Natural killer cell (primary cell): ENCODE measurements around the gene RCC1. TPM values are rescaled to one million over a fixed set of nuclear protein-coding genes. Genes with fewer than 3 reads are reported as not detected.
"Not testable (repeated sequence)": the region's sequence is repeated elsewhere in the genome, so short reads cannot be mapped to it uniquely, and the experiment has no call there.

Source experiments
- ATAC-seq, 3 donors: fragments of 150-1000 bp in 2 of 3; fragments of 200-7000 bp in 1 of 3; cut with Tn5 transposase; 1 replicate in 1 of 3; 2 replicates in 2 of 3; pipeline ENCODE4 v1.10.0; 2021; ENCODE audit warnings: mild to moderate bottlenecking in 2 of 3, moderate library complexity in 2 of 3
- DNase-seq, 2 donors: peaks; one replicate each; pipeline versions ENCODE4 v3.0.0 to v3.0.0-alpha.2; 2013 to 2021; ENCODE audit warnings: mixed read lengths in 1 of 2
- H3K27ac ChIP-seq: one replicate; pipeline ENCODE4 v1.5.1; 2013; ENCODE audit warnings: mild to moderate bottlenecking, low read length
- H3K27me3 ChIP-seq: one replicate; pipeline ENCODE4 v1.6.1; 2013; ENCODE audit warnings: low read length; ENCODE audit not compliant: control insufficient read depth, insufficient read depth
- H3K36me3 ChIP-seq: one replicate; pipeline ENCODE4 v1.6.1; 2013; ENCODE audit warnings: low read length; ENCODE audit not compliant: control insufficient read depth, insufficient read depth
- H3K4me1 ChIP-seq: one replicate; pipeline ENCODE4 v1.6.1; 2013; ENCODE audit warnings: low read length; ENCODE audit not compliant: control insufficient read depth, insufficient read depth
- H3K4me3 ChIP-seq: one replicate; pipeline ENCODE4 v1.5.1; 2013; ENCODE audit warnings: low read length
- H3K9me3 ChIP-seq: one replicate; pipeline ENCODE4 v1.6.1; 2013; ENCODE audit warnings: low read length; ENCODE audit not compliant: control insufficient read depth, insufficient read depth
- H3K27ac Mint-ChIP-seq, 2 donors: one replicate each; pipeline ENCODE4 v1.8.0; 2022; ENCODE audit warnings: mild to moderate bottlenecking in 2 of 2, mixed read lengths in 2 of 2, moderate library complexity in 1 of 2
- H3K27me3 Mint-ChIP-seq, 2 donors: one replicate each; pipeline ENCODE4 v1.8.0; 2022; ENCODE audit warnings: low read depth in 2 of 2, mixed read lengths in 2 of 2
- H3K36me3 Mint-ChIP-seq: one replicate; pipeline ENCODE4 v1.8.0; 2022; ENCODE audit warnings: mixed read lengths
- H3K4me1 Mint-ChIP-seq, 2 donors: one replicate each; pipeline ENCODE4 v1.8.0; 2022; ENCODE audit warnings: mixed read lengths in 2 of 2
- H3K4me3 Mint-ChIP-seq: one replicate; pipeline ENCODE4 v1.8.0; 2022; ENCODE audit warnings: mild to moderate bottlenecking, moderate library complexity, mixed read lengths
- H3K9me3 Mint-ChIP-seq, 2 donors: one replicate each; pipeline ENCODE4 v1.8.0; 2022; ENCODE audit warnings: mixed read lengths in 2 of 2
- WGBS: methylation state at CpG from one replicate; pipeline ENCODE4 v1.1.7; 2013; ENCODE audit warnings: missing lambda C conversion rate; ENCODE audit not compliant: insufficient coverage; 5-methylcytosine and 5-hydroxymethylcytosine counted together
- intact Hi-C: fragments of 100-400 bp; cut with micrococcal nuclease; formaldehyde crosslinking; loops from one replicate; pipeline ENCODE4 v1.14.2; 2022
- total RNA-seq, 4 donors: library from RNA; stranded (reverse); fragments of 120-200 nt in 1 of 4; gene quantifications; one replicate each; pipeline versions ENCODE4 v1.2.3 to v1.2.4, GENCODE V29; 2013 to 2022
- TF ChIP-seq, protein P1 (sequence below): fragments of 200-600 bp; IDR thresholded peaks from one replicate; pipeline ENCODE4 v1.8.0; 2022; ENCODE audit warnings: antibody characterized with exemption

Gene RCC1
- total RNA-seq, 3 donors from 2014 or later (not counting 1 experiment from before 2014, with no cell fraction given) = 15.9 to 23.7 (median 19.2) TPM

DNA sequence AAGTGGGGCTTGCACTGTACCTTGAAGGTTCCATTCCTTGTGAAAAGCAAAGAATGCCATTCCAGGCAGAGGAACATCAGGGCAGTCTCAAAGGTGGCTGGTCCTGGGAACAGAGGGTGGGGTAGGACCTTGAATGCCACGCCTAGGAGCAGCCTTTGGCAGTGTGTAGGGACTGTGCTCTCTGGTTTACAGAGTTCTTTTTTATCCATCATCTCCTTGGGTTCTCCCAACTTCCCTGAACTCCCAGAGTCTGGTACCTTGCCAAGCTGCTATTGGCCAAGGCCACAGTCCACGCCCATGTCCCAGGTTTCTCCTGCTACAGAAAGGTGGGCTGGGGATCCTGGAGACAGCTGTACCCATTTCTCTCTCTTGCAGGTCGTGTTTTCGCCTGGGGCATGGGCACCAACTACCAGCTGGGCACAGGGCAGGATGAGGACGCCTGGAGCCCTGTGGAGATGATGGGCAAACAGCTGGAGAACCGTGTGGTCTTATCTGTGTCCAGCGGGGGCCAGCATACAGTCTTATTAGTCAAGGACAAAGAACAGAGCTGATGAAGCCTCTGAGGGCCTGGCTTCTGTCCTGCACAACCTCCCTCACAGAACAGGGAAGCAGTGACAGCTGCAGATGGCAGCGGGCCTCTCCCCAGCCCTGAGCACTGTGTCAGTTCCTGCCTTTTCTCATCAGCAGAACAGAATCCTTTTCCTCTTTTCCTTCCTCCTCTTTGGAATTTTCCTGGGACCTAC lies 31.8 kb downstream of the RCC1 start:
- intact Hi-C loops = no loop called here

GRCh38 chr1:28538286-28538685 lies 32.4 kb downstream of the RCC1 start:
- DNase-seq = no peak
- no peak overlapping the region for H3K4me3 ChIP-seq

More for the DNA sequence above, 31.8 kb downstream of the RCC1 start:
- DNase-seq (no peak), ATAC-seq (no peak)
- Mint-ChIP-seq H3K9me3 (no peaks in the 10 kb centered on the region), H3K27me3 (no peaks in the 10 kb centered on the region), H3K4me1 (no peaks in the 10 kb centered on the region), H3K27ac (peak overlapping the region in 1 of 2 donors; percentile 48), H3K36me3 (no peaks in the 10 kb centered on the region), H3K4me3 (no peak overlapping the region)
- Histone ChIP-seq H3K36me3 (peaks cover 30% of the 10 kb centered on the region), H3K4me1 (no peaks in the 10 kb centered on the region), H3K27ac (no peak overlapping the region), H3K9me3 (no peaks in the 10 kb centered on the region), H3K27me3 (no peaks in the 10 kb centered on the region), H3K4me3 (no peak overlapping the region)
- 97% methylated on average over 8 of the region's 8 CpGs for WGBS
- TF ChIP-seq, protein P1, sequence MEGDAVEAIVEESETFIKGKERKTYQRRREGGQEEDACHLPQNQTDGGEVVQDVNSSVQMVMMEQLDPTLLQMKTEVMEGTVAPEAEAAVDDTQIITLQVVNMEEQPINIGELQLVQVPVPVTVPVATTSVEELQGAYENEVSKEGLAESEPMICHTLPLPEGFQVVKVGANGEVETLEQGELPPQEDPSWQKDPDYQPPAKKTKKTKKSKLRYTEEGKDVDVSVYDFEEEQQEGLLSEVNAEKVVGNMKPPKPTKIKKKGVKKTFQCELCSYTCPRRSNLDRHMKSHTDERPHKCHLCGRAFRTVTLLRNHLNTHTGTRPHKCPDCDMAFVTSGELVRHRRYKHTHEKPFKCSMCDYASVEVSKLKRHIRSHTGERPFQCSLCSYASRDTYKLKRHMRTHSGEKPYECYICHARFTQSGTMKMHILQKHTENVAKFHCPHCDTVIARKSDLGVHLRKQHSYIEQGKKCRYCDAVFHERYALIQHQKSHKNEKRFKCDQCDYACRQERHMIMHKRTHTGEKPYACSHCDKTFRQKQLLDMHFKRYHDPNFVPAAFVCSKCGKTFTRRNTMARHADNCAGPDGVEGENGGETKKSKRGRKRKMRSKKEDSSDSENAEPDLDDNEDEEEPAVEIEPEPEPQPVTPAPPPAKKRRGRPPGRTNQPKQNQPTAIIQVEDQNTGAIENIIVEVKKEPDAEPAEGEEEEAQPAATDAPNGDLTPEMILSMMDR = no peak

DNA sequence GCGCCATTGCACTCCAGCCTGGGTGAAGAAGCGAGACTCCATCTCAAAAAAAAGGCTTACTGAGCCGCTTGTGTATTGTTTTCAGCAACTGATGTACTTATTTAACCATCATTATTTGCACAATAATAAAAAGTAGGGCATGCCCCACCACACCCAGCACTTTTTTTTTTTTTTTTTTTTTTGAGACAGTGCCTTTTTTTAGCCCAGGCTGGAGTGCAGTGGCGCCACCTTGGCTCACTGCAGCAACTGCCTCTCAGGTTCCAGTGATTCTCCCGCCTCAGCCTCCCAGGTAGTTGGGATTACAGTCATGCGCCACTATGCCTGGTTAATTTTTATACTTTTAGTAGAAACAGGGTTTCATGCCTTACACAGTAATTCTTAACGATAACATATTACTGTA lies 34.8 kb downstream of the RCC1 start:
- intact Hi-C loops = no loop called here
- ATAC-seq (no peak), DNase-seq (no peak)
- peaks cover 23% of the 10 kb centered on the region for H3K36me3 ChIP-seq
- H3K9me3 ChIP-seq = no peaks in the 10 kb centered on the region
- H3K4me3 ChIP-seq = no peak overlapping the region
- Mint-ChIP-seq H3K27ac (no peak overlapping the region), H3K9me3 (no peaks in the 10 kb centered on the region), H3K4me1 (no peaks in the 10 kb centered on the region), H3K27me3 (no peaks in the 10 kb centered on the region), H3K4me3 (no peak overlapping the region), H3K36me3 (no peaks in the 10 kb centered on the region)
- TF ChIP-seq, protein P1 = no peak
- H3K27ac ChIP-seq = no peak overlapping the region
- H3K27me3 ChIP-seq = no peaks in the 10 kb centered on the region
- no peaks in the 10 kb centered on the region for H3K4me1 ChIP-seq
- WGBS = 96% methylated on average over 7 of the region's 7 CpGs

More at GRCh38 chr1:28538286-28538685, 32.4 kb downstream of the RCC1 start:
- H3K36me3 Mint-ChIP-seq = no peaks in the 10 kb centered on the region
- H3K27ac Mint-ChIP-seq = peak overlapping the region in 1 of 2 donors; percentile 48
- H3K9me3 Mint-ChIP-seq = no peaks in the 10 kb centered on the region
- ATAC-seq = no peak
- no peaks in the 10 kb centered on the region for H3K4me1 Mint-ChIP-seq
- no peaks in the 10 kb centered on the region for H3K9me3 ChIP-seq
- no peak overlapping the region for H3K27ac ChIP-seq
- 93% methylated on average over 6 of the region's 6 CpGs for WGBS
- H3K27me3 Mint-ChIP-seq = no peaks in the 10 kb centered on the region
- H3K36me3 ChIP-seq = peaks cover 30% of the 10 kb centered on the region
- intact Hi-C loops = no loop called here
- TF ChIP-seq, protein P1 = no peak
- no peak overlapping the region for H3K4me3 Mint-ChIP-seq
- no peaks in the 10 kb centered on the region for H3K4me1 ChIP-seq
- H3K27me3 ChIP-seq = no peaks in the 10 kb centered on the region

DNA sequence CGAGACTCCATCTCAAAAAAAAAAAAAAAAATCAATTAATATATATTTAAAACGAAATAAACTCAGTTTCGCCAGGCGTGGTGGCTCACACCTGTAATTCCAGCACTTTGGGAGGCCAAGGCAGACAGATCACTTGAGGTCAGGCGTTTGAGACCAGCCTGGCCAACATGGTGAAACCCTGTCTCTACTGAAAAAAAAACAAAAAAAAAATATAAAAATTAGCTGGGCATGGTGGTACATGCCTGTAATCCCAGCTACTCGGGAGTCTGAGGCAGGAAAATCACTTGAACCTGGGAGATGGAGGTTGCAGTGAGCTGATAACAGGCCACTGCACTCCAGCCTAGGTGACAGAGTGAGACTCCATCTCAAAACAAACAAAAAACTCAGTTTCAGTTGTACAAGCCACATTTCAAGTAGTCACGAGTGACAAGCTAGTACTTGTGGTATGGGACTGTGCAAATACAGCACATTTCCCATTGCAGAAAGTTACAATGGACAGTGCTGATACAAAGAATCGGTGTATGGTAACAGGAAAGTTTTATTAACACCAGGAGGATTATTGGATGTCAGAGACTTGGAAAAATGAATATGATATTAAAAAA lies 35.7 kb downstream of the RCC1 start:
- WGBS = 96% methylated on average over 8 of the region's 8 CpGs
- H3K27me3 Mint-ChIP-seq, ATAC-seq, H3K4me3 Mint-ChIP-seq, H3K36me3 Mint-ChIP-seq, H3K4me1 Mint-ChIP-seq, H3K4me1 ChIP-seq, H3K27me3 ChIP-seq, H3K4me3 ChIP-seq, H3K9me3 ChIP-seq, H3K9me3 Mint-ChIP-seq, H3K27ac Mint-ChIP-seq, intact Hi-C loops, DNase-seq, H3K27ac ChIP-seq: not testable (repeated sequence)
- peaks cover 15% of the 10 kb centered on the region for H3K36me3 ChIP-seq
